ENCODE measurements around the gene MBLAC1.

MBLAC1 gene

DNA sequence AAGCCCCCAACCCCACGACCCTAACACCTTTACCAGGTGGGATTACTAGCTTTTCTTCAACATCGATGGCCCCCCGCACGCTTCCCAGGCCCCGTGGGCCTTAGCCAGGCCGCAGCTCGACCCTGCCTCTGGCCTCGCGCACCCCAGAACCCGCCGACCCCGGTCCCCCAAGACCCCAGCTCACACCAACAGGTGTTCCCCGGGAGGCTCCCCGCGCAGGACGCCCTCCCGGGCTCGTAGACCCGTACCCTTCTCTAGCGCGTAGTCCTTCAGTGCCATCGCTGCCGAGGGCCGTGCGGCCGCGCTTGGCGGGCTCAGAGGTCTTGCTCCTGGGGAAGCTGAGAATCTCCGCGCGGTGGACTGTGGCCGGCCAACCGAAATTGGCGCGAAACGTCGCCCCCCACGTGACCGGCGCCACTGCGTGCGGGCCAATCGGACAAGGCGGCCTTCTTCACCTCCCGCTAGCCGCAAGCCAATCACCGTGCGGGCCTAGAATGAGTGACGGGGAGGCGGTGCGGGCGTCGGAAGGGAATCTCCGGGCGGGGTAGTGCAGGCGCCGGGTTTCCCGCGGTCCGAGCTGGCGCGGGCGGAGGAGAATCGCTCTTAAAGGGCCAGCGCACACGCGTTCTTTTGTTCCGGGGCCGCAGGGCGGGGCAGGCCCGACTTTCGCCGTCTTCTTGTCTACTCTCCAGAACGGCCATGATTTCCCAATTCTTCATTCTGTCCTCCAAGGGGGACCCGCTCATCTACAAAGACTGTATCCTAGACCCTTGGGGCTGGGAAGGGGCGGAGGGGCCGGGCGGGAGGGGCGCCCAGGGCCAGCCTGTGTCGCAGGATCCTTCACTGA, 25.5 kb upstream of the MBLAC1 start, which contains the start of the genes AP4M1 and MCM7:
Gene AP4M1 (plus strand): TSS at position 628 of the 847 bp plus-strand sequence. CDS start 72 bp downstream, at position 700.
Gene MCM7 (minus strand): TSS at position 382 of the 847 bp plus-strand sequence. CDS start 103 bp downstream, at position 279.
- Mint-ChIP-seq H3K4me3 (peak within 1 kb of the TSS; percentile 93 to 98 (median 95)), H3K9me3 (no peaks in the 10 kb centered on the region), H3K27ac (peak within 1 kb of the TSS; percentile 97 to 99 (median 98)), H3K27me3 (ENCODE audit: low read depth) (no peaks in the 10 kb centered on the region), H3K4me1 (peaks cover 25% of the 10 kb centered on the region), H3K36me3 (ENCODE audit: low read depth) (peaks cover 48% of the 10 kb centered on the region)
- TF ChIP-seq, protein P1, sequence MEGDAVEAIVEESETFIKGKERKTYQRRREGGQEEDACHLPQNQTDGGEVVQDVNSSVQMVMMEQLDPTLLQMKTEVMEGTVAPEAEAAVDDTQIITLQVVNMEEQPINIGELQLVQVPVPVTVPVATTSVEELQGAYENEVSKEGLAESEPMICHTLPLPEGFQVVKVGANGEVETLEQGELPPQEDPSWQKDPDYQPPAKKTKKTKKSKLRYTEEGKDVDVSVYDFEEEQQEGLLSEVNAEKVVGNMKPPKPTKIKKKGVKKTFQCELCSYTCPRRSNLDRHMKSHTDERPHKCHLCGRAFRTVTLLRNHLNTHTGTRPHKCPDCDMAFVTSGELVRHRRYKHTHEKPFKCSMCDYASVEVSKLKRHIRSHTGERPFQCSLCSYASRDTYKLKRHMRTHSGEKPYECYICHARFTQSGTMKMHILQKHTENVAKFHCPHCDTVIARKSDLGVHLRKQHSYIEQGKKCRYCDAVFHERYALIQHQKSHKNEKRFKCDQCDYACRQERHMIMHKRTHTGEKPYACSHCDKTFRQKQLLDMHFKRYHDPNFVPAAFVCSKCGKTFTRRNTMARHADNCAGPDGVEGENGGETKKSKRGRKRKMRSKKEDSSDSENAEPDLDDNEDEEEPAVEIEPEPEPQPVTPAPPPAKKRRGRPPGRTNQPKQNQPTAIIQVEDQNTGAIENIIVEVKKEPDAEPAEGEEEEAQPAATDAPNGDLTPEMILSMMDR (IDR thresholded peaks at IDR 0.05; ENCODE audit: unreplicated experiment in 3 of 3) = no peak

DNA sequence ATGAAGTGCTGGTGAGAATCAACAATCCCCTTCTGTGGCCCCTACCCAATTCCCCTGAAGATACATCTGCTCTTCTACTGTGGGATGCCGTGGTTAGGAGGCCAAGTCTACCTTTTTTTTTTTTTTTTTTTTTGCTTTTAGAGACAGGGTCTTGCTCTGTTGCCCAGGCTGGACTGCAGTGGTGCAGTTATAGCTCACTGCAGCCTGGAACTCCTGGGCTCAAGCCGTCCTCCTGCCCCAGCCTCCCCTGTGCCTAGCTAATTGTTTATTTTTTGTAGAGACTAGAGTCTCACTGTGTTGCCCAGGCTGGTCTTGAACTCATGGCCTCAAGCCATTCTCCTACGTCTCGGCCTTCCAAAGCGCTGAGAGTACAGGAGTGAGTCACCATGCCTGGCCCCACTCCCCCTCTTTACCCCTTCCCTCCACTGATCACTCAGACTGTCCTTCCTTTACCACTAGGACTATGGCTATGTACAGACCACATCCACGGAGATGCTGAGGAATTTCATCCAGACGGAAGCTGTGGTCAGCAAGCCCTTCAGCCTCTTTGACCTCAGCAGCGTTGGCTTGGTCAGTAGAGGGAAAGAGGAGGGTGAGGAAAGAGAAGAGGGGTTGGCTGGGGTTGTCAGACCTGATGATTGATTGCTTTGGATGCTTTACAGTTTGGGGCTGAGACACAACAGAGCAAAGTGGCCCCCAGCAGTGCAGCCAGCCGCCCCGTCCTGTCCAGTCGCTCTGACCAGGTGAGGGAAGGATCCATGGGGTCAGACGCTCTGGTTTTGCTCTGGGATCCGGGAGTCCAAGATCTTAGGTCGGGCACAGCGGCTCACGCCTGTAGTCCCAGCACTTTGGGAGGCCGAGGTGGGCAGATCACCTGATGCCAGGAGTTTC, 23.6 kb upstream of the MBLAC1 start:
- Mint-ChIP-seq H3K4me3 (peak overlapping the region; percentile 93 to 98 (median 95)), H3K27me3 (ENCODE audit: low read depth) (no peaks in the 10 kb centered on the region), H3K27ac (peak overlapping the region; percentile 97 to 99 (median 98)), H3K9me3 (no peaks in the 10 kb centered on the region), H3K36me3 (ENCODE audit: low read depth) (peaks cover 40% of the 10 kb centered on the region), H3K4me1 (peaks cover 20% of the 10 kb centered on the region)
- TF ChIP-seq, protein P1 (IDR thresholded peaks at IDR 0.05; ENCODE audit: unreplicated experiment in 3 of 3) = no peak

DNA sequence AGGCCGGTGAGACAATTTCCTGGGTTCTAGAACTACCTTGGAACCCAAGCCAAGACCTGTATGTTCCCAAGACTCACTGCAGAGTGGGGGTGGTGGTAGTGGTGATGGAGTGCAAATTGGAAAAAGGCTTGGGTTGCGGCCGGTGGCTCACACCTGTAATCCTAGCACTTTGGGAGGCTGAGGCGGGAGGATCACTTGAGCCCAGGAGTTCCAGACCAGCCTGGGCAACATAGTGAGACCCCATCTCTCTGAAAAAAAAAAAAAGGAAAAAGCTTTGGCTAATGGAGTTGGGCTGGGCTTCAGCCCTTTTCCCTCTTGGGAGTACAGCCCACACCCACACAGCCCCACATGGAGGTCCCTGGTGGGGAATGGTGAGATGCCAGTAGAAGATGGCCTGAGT, 21.2 kb upstream of the MBLAC1 start:
- Mint-ChIP-seq H3K4me1 (no peaks in the 10 kb centered on the region), H3K27ac (no peak overlapping the region), H3K36me3 (ENCODE audit: low read depth) (peaks cover 39% of the 10 kb centered on the region), H3K9me3 (no peaks in the 10 kb centered on the region), H3K27me3 (ENCODE audit: low read depth) (no peaks in the 10 kb centered on the region), H3K4me3 (no peak overlapping the region)
- TF ChIP-seq, protein P1 (IDR thresholded peaks at IDR 0.05; ENCODE audit: unreplicated experiment in 3 of 3) = no peak

DNA sequence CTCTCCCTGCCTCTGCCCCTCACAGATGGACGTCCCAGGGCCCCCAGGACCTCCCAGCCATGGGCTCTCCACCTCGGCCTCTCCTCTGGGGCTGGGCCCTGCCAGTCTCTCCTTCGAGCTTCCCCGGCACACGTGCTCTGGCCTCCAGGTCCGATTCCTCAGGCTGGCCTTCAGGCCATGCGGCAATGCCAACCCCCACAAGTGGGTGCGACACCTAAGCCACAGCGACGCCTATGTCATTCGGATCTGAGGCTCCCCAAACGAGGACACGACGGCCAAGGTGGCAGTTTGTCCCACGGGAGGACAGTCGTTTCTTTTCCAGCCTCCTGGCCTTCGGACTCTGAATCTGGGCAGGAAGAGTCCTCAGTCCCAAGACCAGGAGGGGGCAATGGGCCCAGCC, 20.1 kb upstream of the MBLAC1 start:
- H3K27ac Mint-ChIP-seq = no peak overlapping the region
- peaks cover 49% of the 10 kb centered on the region for H3K36me3 Mint-ChIP-seq (ENCODE audit: low read depth)
- H3K4me1 Mint-ChIP-seq = no peaks in the 10 kb centered on the region
- TF ChIP-seq, protein P1 (IDR thresholded peaks at IDR 0.05; ENCODE audit: unreplicated experiment in 3 of 3) = no peak
- no peaks in the 10 kb centered on the region for H3K9me3 Mint-ChIP-seq
- H3K27me3 Mint-ChIP-seq (ENCODE audit: low read depth) = no peaks in the 10 kb centered on the region
- no peak overlapping the region for H3K4me3 Mint-ChIP-seq

DNA sequence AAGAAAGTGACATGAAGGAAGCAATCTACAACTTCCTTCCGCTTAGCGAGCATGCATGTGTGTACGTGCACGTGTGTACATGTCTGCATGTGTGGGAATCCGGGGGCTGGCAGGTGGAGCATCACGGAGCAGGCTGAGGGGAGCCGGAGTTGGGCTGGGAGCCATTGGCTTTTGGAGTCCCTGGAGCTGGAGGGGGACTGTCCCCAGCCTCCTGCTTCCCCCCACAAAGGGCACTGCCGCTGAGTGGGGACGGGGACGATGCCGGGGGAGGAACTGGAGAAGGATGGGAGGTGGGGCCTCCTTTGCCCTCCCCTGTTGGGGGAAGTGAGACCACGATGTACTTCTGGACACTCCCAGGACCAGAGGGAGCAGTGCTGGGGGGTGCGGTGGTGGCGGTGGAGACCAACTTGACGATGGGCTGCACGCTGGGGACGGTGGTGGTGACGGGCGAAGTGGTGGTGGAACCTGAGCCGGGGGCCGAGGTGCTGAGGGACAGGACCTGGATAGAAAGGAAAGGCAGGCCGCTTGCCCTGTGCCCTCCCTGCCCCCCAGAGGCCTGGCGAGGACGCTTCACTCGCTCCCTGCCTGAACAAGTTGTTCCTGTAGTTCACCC, 19.5 kb upstream of the MBLAC1 start:
- Mint-ChIP-seq H3K27ac (no peak overlapping the region), H3K9me3 (no peaks in the 10 kb centered on the region), H3K36me3 (ENCODE audit: low read depth) (peaks cover 50% of the 10 kb centered on the region), H3K27me3 (ENCODE audit: low read depth) (no peaks in the 10 kb centered on the region), H3K4me3 (no peak overlapping the region), H3K4me1 (no peaks in the 10 kb centered on the region)
- TF ChIP-seq, protein P1 (IDR thresholded peaks at IDR 0.05; ENCODE audit: unreplicated experiment in 3 of 3) = no peak

All from nephron (organoid).